ENCODE results near the gene GPATCH3.
"Not testable (repeated sequence)": the region's sequence is repeated elsewhere in the genome, so short reads cannot be mapped to it uniquely, and the experiment has no call there.

The GPATCH3 gene

DNA sequence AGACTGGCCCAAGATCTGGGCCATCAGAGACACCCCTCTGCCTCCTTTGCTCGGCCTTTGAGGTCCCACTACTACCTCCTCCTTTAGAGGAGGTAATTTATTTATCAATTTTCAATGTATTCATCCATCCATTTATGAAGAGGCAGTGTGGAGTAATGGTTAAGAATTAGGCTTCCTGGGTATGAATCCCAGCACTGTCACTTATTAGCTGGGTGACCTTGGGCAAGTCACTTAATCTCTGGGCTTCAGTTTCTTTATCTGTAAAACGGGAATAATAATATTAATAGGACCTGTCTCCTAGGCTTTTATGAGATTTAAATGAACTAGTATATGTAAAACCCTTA is 11.9 kb upstream of the GPATCH3 start:
- DNase-seq (ENCODE audit: low read depth) = no peak

DNA sequence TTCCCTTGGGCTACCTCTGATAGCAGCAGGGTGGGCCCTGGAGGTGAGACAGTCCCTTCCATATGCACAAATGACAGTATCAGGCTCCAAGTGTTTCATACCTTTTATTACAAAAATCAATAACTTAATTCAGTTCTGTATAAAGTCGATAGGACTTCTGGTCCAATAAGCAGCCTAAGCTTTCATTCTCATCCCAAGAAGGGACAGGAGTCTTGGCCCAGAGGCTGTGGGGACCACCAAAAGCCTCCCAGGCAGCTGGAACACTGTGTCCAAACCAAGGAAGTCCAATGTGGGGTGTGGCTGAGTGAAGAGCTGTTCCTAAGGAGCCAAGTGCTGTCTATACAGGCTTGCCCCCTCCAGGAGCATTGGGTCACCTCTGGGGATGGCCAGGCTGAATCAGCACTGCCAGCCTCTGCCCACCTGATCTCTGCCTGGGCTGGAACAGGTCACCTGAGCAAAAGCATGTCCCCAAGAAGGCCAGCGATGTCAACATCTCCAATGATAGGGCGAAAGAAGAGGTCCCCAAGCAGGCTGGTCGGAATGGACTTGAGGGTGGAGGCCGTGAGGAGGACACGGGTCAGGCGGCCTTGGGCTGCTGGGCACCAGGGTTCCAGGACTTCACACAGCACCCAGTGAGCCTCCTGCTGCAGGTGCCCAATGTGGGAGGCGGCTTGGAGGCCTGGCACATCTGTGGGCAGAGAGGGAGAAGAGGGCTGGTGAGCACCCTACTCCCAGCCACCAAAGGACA is 11.3 kb upstream of the GPATCH3 start:
- DNase-seq (ENCODE audit: low read depth) = no peak

DNA sequence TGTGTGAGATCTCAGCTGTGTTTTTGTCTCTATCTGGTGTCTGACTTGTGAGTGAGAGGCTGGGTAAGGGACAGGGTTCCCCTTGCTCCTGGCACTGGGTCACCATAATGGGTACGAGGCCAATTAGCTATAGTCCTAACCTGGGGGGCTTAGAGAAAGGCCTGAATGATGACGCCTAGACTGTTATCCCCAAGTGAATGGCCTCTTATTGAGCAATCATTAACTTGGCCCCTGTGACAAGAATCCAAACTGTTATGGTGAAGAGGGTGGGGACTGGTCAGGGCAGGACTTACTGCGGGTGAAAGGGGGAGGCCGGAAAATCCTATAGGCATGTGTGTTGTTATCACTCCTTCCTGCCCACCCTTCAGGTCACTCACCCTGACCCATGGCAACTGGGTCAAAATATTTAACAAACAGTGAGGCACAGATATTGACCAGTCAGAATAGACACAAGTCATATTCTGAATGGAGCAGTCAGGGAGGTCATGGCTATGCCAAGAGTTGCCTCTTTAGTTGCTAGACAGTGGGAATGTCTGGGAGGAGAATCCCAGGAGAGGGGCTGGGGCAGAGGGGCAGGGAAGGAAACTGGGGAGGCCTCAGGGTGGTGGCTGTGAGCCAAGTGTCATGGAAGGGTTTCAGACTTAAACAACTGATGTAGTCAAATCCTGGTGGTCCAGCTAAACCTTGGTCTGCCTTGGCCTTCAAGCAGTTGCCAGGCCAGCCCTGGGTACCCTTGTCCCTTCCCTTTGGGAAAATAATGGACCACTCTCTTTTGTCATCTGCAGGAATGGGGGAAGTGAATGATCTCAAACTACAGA is 10.3 kb upstream of the GPATCH3 start:
- no peak for DNase-seq (ENCODE audit: low read depth)

DNA sequence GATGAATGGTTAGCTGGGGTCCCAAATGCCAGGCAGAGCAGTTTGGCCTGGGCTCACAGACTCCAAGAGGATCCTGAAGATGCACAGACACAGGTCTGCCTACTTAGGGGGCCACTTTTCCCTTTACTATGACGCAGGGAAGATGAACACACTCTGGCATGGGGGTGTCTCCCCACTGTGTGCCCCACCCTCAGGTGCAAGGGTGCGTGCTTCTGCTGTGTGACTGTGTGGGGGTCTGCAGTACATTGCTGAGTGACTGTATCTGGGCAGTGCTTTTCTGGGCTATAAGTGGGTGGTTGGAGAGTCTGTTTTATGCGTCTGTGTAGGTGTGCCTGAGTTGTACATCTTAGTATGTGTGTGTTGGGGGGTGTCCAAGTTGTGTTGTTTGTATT is 9.7 kb upstream of the GPATCH3 start:
- no peak for DNase-seq (ENCODE audit: low read depth)

DNA sequence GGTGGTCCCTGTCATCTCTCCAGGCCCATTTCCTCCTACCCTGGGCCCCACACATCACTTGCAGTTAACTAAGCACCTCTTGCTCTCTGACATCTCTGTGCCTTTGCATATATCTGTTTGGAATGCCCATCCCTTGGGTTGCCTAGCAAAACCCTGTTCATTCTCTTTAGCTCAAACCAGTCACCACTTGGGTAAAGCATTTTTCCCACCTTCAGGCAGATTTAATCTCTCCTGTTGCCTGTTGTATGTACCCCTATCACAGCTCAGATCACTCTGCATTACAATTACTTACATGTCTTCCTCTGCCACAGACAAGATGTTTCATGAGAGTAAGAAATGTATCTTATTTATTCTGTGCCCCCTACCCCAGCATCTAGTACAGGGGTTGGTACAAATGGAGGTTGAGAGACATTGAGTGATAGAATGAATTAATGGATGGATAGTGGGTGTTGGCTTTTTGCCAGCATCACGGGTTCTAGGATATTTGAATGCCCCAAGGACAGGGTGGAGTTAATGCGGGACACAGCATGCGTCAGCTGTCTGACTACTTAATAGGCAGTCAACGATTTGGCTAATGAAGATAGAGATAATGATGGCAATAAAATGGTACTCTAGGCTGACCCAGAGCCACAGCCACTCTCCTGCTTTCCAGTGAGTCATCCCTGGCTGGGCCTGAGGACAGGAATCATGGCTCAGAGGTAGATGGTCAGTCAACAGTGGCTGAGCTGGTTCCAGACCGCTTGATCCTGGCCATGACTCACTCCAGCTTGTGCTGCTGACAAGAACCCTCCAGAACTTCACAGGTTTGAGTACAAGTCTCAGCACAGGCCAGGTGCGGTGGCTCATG is 7.0 kb upstream of the GPATCH3 start:
- DNase-seq (ENCODE audit: low read depth) = peak; percentile 68

DNA sequence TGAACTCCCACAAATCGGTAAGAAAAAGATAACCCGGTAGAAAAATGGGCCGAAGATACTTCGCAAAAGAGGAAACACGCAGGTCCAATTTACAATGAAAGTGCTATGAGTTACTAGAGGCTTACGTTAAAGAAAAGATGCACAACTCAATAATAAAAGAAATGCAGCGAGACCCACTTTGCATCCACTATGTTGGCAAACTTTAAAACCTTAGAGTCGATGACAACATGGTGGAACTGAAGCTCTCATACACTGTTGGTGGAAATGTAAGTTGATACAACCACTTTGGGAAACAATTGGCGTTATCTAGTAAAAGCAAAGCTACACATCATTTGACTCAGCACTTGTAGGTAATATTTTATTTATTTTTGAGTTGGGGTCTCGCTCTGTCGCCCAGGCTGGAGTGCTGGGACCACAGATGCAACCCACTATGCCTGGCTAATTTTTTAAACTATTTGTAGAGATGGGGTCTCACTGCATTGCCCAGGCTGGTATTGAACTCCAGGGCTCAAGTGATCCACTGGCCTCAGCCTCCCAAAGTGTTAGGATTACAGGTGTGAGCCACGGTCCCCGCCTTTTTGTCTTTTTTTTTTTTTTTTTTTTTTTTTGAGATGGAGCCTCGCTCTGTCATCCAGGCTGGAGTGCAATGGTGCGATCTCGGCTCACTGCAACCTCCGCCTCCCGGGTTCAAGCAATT is 696 bp upstream of the GPATCH3 start:
- no peak for DNase-seq (ENCODE audit: low read depth)

DNA sequence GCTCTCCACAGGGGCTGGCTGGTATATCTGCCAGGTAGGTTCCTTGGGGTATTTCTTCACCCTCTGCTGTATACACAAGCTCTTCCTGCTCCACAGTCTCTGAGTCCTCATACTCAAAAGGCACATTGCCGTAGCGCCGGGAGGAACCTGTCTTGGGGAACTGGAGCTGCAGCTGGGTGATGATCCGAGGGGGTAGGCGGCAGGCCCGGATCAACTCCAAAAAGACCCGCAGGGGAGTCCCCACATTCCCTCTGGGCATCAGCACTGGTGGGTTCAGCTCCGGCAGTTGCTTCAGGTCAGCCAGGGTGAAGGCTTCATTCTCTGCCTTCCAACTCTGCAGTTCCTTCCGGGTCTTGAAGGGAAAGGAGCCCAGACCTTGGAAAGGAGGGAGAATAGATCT is 2.9 kb downstream of the GPATCH3 start:
- DNase-seq (ENCODE audit: low read depth) = no peak

- DNase-seq (ENCODE audit: low read depth) = no peak
Observed at GRCh38 chr1:26894263-26894662, 6.0 kb downstream of the GPATCH3 start.

GRCh38 chr1:26890467-26890796 is 9.8 kb downstream of the GPATCH3 start:
- no peak for DNase-seq (ENCODE audit: low read depth)

DNA sequence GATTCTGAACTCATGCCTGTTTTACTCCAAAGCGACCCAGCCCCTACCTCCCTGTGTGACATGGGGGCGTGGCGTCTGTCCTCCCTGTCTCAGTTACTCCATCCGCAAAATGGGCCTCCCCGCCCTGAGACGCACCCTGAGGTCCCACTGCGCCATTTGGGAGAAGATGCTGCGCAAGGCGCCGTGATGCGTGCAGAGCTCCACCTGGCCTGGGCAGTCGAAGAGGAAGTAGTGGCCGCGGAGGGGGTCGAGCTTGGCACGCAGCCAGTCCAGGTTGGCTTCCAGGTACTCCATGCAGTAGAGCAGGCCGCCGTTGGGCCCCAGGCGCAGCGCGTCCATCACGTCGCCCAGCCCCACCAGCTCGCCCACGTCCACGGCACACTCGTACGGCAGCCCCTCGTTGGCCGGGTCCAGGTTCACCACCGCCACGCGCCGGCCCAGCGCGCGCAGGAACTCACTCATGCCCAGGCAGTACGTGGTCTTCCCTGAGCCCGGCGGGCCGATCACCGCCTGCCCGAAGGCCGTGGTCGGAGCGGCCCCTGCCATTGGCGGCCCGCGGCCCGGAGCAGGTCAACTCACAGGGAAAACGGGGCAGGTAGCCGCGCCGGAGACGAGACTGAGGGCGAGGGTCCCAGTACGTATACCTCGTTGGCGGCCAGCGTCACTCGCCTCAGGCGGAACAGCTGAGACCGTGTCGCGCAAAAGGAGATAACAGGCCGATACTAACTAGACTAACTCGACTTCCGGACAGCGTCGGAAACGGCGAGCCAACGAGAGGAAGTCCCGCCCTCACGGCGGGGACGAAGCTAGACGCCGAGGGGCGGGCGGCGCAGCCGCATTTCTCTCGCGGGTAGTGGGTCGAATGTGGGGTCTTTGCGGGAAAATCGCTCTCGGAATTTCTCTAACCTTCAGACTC is 10.5 kb downstream of the GPATCH3 start, which contains the start of gene GPN2:
Gene GPN2, minus strand, starts transcription at position 733 of the 916 bp plus-strand sequence. Its CDS starts 187 bp downstream, at position 546.
- no peak for DNase-seq (ENCODE audit: low read depth)

- no peak for DNase-seq (ENCODE audit: low read depth)
Observed at GRCh38 chr1:26888231-26888630, 12.0 kb downstream of the GPATCH3 start.

- no peak for DNase-seq (ENCODE audit: low read depth)
Observed at GRCh38 chr1:26887125-26887524, 13.1 kb downstream of the GPATCH3 start.

DNA sequence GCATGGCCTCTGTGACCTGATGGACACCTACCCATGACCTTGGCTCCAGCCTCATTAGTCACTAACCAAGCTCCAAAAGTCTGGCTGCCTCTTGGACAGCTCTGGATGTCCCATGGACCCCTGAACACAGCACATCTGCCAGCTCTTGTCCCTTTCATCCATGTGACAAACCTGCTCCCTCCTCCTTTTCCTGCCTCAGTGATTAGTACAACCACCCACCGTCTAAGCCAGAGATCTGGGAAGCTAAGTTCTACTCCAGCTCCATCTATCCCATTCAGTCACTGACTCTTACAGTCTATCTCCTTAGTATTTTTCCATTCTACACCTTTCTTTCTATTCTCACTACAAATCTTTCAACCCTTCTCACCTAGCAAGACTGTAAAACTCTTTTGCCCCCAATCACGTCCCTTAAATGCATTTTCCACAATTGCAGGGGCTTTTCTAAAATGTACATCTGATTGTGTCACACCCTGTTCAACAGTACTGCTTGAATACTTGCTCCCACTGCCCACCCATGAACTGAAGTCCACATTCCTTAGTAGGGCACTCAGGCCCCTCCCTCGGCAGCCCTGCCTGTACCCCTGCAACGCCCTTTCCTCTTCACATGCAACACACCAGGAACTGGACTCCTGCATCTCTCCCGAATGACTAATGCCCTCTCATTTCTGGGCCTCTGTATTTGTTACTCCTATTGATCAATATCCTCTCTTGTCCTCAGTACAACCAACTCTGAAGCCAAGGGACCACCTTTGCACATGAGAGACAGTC is 17.4 kb downstream of the GPATCH3 start:
- DNase-seq (ENCODE audit: low read depth) = no peak

GRCh38 chr1:26881611-26882010 is 18.7 kb downstream of the GPATCH3 start:
- DNase-seq (ENCODE audit: low read depth) = not testable (repeated sequence)

- no peak for DNase-seq (ENCODE audit: low read depth)
Observed at GRCh38 chr1:26879793-26880192, 20.5 kb downstream of the GPATCH3 start.

GRCh38 chr1:26877326-26877725 is 22.9 kb downstream of the GPATCH3 start:
- DNase-seq (ENCODE audit: low read depth) = no peak

DNA sequence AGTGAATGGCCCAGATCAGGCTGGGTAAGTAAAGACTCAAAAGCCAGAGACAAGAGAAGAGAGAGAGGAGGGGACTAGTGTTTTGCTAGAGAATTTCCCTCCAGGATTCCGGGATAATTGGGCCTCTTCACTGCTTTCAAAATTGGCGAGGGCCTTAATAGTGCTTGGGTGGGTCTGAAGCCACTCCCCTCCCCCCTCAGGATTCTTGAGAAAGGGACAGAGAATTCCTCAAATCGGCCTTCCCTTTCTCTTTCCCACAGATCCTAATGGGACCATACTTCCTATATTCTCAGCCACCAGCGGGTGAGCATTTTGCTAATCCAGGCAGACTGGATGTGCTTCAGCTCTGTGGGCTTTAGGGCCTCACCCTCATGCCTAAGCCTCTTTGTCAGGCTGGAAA is 25.4 kb downstream of the GPATCH3 start:
- DNase-seq (ENCODE audit: low read depth) = no peak

- not testable (repeated sequence) for DNase-seq (ENCODE audit: low read depth)
Observed at GRCh38 chr1:26873097-26873496, 27.2 kb downstream of the GPATCH3 start.

DNA sequence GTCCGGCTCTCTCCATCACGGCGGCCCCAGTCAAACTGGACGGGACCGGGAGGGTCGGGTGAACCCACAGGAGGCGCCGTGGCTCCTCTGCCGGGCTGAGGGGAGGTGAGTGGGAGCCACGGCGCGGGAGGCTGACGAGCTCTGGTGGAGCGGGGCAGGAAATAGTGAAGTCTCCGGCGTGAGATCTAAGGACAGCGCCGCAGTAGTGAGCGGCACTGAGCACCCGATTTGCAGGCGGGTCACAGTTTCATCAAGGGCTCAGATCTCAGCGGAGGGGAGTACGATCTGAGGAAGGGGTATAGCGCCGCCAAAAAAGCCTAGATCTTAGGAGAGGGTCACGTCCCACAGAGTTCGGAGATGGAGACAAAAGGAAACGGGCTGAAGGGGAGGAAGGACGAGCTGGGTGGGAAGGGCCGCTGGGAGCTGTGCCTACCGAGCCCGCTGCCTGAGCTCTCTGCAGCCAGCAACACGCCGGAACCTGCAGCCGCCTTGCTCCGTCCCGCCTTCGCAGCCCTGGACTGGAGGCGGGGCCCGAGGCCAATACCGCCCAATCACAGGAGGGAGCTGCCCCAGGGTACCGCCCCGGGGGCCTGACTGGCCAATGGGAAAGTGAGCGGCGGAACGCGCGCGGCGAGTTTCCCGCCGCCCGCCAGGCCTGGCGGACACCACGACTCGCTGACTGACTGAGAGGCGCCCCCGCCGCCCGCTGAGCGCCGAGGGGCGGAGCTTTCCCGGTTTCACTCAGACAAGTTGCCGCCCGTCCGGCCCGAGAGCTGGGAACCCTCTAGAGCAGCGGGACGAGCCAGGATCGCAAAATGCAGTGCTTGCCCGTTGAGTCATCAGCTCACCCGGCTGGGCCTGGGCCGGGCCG is 35.4 kb downstream of the GPATCH3 start:
- peak; percentile 89 for DNase-seq (ENCODE audit: low read depth)

Measured in GM04503 (cell line).